ENCODE results near the gene OR1S1.
"Not testable (repeated sequence)": the region's sequence is repeated elsewhere in the genome, so short reads cannot be mapped to it uniquely, and the experiment has no call there.

Gene OR1S1

DNA sequence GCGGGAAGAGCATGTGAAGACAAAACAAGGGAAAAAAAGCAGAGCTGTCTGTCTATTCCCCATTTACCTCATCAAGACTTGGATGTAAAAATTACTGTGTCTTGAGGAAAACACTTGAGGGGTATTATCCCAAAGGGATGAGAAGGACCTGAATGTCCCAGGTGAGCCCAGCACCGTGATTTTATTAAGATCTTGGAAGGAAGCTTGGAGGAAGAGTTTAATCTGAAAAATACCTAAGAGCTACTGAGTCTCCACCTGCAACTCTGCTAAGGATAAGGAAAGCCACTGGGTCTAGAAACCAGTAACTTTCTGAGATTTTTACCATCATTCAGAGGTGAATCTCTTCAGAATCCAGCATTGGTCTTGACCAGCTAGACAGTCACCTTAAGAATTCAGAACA is at the start of gene OR1S1:
OR1S1 (plus strand) TSS at position 301 of the 400 bp plus-strand sequence.
- not testable (repeated sequence) for H3K9me3 Mint-ChIP-seq

DNA sequence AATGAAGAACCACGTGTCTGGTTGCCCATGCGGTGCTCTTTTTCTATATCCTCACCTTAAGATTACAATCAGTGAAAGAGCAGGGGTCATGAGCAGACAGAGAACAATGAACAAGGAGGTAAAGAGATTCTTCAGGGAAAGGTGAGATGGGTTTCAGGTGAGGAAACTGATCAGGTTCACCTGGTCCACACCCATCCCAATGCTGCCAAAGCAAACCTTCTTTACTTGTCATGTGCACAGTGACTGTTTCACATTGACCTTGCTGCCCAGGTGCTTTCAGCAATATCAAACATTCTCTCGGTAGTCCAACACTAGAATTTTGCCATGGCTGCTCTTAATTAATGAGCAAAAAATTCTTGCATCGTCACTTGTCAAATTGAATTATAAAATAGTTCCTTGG is 48.1 kb upstream of the OR1S1 start:
- no peaks in the 10 kb centered on the region for H3K4me1 Mint-ChIP-seq
- peaks cover 4% of the 10 kb centered on the region for H3K27me3 Mint-ChIP-seq
- H3K9me3 Mint-ChIP-seq, result peaks cover 4% of the 10 kb centered on the region
- H3K4me3 Mint-ChIP-seq, result no peak overlapping the region
- no peak for ATAC-seq
- no peaks in the 10 kb centered on the region for H3K36me3 Mint-ChIP-seq
- no peak overlapping the region for H3K27ac Mint-ChIP-seq

More for the DNA sequence above, at the start of gene OR1S1:
- not testable (repeated sequence) for H3K36me3 Mint-ChIP-seq, H3K4me3 Mint-ChIP-seq, ATAC-seq, H3K4me1 Mint-ChIP-seq, H3K27ac Mint-ChIP-seq
- H3K27me3 Mint-ChIP-seq, result peaks cover 13% of the 10 kb centered on the region

GRCh38 chr11:58164990-58165389 is 47.5 kb upstream of the OR1S1 start:
- Mint-ChIP-seq H3K4me3 (no peak overlapping the region), H3K9me3 (peaks cover 4% of the 10 kb centered on the region), H3K36me3 (no peaks in the 10 kb centered on the region), H3K27ac (no peak overlapping the region), H3K4me1 (no peaks in the 10 kb centered on the region), H3K27me3 (peaks cover 10% of the 10 kb centered on the region)
- ATAC-seq, result no peak

DNA sequence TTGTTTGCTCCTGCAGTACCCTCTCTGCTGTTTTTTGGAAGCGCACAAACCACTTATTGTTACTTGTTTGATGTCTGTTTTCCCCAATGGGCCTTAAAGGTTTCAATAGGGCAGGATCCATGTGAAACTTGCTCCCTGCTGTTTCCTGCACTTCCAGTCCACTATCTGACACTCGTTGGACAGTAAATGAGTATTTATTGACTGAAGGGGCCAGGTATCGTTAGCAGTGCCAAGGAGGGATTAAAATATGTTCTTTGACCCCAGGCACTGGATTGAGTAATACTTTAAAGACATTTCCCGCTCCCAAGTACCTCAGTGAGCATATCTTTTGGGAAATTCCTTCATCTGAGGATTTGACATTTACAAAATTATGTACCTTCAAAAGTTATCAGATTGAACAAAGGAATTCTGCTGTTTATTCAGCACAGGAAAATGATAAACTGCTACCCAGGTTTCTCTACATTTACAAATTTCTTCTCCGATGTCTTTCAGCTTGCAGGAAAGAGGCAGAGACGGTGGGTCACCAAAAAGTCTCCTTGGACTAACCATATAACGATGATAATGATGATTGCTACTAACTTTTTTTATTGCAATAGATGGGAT is 46.9 kb upstream of the OR1S1 start:
- peaks cover 4% of the 10 kb centered on the region for H3K9me3 Mint-ChIP-seq
- ATAC-seq, result no peak
- H3K4me3 Mint-ChIP-seq, result no peak overlapping the region
- H3K36me3 Mint-ChIP-seq, result no peaks in the 10 kb centered on the region
- H3K27me3 Mint-ChIP-seq, result peaks cover 16% of the 10 kb centered on the region
- no peaks in the 10 kb centered on the region for H3K4me1 Mint-ChIP-seq
- H3K27ac Mint-ChIP-seq, result no peak overlapping the region

DNA sequence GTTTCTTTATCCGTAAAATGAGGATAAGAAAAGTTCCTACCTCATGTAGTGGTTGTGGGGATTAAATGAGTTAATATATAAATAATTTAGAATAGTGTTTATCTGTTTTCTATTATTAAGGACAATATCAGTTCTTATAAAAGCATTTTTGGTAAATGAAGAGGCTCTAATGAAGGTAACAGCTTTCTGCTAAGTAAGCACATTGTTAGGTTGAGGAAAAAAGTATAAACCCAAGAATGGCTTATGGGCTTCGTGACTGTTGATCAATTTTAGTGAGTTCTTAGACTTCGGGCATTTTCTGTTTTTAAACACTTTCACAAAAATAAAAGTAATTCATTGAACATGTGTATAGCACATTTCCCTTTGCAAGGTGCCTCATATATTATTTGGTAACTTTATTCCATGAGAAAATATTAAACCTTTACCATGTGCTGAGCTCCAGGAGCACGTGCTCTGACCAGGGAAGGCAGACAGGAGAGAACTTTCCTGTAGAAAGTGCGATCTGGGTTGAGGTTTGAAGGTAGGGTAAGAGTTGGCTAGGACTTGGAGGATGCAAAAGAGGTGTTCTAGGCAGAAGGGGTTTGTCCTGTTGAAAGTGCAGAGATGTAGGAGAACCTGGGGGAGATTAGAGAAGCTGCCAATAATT is 35.0 kb upstream of the OR1S1 start:
- Mint-ChIP-seq H3K27ac (no peak overlapping the region), H3K4me1 (no peaks in the 10 kb centered on the region), H3K4me3 (no peak overlapping the region), H3K27me3 (peaks cover 26% of the 10 kb centered on the region), H3K9me3 (no peaks in the 10 kb centered on the region), H3K36me3 (no peaks in the 10 kb centered on the region)
- no peak for ATAC-seq

DNA sequence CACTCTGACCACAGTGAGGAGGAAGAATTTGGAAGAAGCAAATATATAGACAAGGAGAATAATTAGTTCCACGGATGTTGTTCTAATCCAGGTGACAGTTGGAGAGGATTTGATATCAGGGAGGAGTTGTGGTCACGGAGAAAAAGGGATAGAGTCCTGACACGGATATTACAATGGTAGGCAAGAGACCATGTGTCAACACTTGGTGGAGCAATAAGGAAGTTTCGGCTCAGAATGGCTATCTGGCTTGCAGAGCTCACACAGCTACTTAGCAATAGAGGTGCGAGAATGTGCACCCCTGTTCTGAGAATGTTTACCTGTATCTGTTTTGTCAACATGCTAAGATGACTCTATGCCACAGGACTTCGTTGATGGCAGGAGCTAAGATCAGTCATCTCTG is 34.1 kb upstream of the OR1S1 start:
- H3K27me3 Mint-ChIP-seq, result peaks cover 26% of the 10 kb centered on the region
- no peak overlapping the region for H3K27ac Mint-ChIP-seq
- H3K4me1 Mint-ChIP-seq, result no peaks in the 10 kb centered on the region
- ATAC-seq, result no peak
- no peaks in the 10 kb centered on the region for H3K36me3 Mint-ChIP-seq
- H3K4me3 Mint-ChIP-seq, result no peak overlapping the region
- H3K9me3 Mint-ChIP-seq, result no peaks in the 10 kb centered on the region

DNA sequence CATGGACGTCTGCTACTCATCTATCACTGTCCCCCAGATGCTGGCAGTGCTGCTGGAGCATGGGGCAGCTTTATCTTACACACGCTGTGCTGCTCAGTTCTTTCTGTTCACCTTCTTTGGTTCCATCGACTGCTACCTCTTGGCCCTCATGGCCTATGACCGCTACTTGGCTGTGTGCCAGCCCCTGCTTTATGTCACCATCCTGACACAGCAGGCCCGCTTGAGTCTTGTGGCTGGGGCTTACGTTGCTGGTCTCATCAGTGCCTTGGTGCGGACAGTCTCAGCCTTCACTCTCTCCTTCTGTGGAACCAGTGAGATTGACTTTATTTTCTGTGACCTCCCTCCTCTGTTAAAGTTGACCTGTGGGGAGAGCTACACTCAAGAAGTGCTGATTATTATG is 32.9 kb upstream of the OR1S1 start:
- Mint-ChIP-seq H3K27me3 (peaks cover 26% of the 10 kb centered on the region), H3K27ac (no peak overlapping the region), H3K36me3 (no peaks in the 10 kb centered on the region), H3K4me1 (no peaks in the 10 kb centered on the region), H3K4me3 (no peak overlapping the region), H3K9me3 (no peaks in the 10 kb centered on the region)
- ATAC-seq, result no peak

DNA sequence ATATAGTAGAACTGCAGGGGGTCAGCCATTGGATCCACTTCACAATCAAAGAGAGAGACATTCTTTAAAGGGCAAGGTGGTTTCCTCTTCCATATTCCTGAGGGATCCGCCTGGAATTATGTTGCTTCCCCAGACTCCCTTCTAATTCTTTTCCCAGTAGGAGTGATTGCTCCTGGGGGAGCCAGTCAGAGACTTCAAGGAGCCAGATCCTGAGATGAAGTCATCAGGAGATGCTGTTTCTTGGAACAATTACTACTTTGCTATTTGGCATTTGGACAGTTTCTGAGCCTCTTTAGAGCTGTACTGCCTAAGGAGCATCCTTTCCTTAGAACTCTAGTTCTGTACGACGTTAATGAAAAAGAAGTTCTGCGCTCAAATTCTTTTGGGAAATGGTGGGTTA is 25.6 kb upstream of the OR1S1 start:
- no peak overlapping the region for H3K27ac Mint-ChIP-seq
- H3K9me3 Mint-ChIP-seq, result no peaks in the 10 kb centered on the region
- H3K27me3 Mint-ChIP-seq, result peaks cover 12% of the 10 kb centered on the region
- no peak overlapping the region for H3K4me3 Mint-ChIP-seq
- no peaks in the 10 kb centered on the region for H3K36me3 Mint-ChIP-seq
- no peaks in the 10 kb centered on the region for H3K4me1 Mint-ChIP-seq
- ATAC-seq, result no peak

DNA sequence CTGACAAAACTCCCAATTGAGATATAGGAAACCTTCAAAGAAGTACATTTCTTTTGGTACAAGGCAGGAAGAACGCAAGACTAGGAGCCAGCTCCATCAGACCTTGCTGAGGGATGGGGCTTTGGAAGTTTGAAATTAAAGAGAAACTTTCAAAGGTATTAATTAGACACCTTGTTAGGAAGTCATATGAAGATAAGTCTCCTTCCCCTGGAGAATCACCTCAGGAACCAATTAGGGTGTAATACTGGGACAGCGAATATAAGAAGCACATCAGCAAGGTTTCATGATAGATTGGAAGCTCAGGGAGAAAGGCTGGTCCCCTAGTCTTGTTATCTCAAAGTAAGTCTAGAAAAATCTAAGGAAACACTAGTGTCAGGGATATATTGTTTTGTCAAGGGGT is 23.8 kb upstream of the OR1S1 start, which contains the start of gene OR9Q2:
OR9Q2 (plus strand) TSS at position 301 of the 400 bp plus-strand sequence. CDS start 1,421 bp downstream, outside the sequence.
- ATAC-seq, result no peak
- Mint-ChIP-seq H3K4me1 (no peaks in the 10 kb centered on the region), H3K9me3 (no peaks in the 10 kb centered on the region), H3K27me3 (peaks cover 12% of the 10 kb centered on the region), H3K4me3 (no peak within 1 kb of the TSS), H3K27ac (no peak within 1 kb of the TSS), H3K36me3 (no peaks in the 10 kb centered on the region)

DNA sequence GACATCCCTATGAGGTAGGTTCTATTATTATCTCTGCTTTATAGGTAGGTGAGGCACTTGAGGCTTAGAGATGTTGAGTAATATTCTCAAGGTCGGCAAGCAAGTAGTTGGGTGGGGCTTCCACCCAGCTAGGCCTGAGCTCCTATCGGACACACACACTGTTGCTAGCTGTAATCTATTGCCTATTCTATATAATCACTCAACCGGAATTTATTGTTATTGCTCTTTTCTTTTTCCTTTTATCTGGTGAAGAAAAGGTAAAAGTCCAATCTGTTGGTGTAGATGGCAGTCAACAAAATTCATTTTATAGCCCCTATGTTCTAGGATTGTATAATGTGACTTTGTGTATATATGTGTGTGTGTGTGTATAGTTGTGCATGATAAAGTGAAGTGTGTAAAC is 20.3 kb upstream of the OR1S1 start:
- Mint-ChIP-seq H3K27me3 (peaks cover 12% of the 10 kb centered on the region), H3K27ac (no peak overlapping the region), H3K36me3 (no peaks in the 10 kb centered on the region), H3K4me3 (no peak overlapping the region), H3K4me1 (no peaks in the 10 kb centered on the region), H3K9me3 (peaks cover 3% of the 10 kb centered on the region)
- ATAC-seq, result no peak

GRCh38 chr11:58193391-58193790 is 19.1 kb upstream of the OR1S1 start:
- no peak for ATAC-seq
- no peaks in the 10 kb centered on the region for H3K4me1 Mint-ChIP-seq
- H3K27ac Mint-ChIP-seq, result no peak overlapping the region
- peaks cover 12% of the 10 kb centered on the region for H3K27me3 Mint-ChIP-seq
- peaks cover 9% of the 10 kb centered on the region for H3K9me3 Mint-ChIP-seq
- H3K4me3 Mint-ChIP-seq, result no peak overlapping the region
- no peaks in the 10 kb centered on the region for H3K36me3 Mint-ChIP-seq

DNA sequence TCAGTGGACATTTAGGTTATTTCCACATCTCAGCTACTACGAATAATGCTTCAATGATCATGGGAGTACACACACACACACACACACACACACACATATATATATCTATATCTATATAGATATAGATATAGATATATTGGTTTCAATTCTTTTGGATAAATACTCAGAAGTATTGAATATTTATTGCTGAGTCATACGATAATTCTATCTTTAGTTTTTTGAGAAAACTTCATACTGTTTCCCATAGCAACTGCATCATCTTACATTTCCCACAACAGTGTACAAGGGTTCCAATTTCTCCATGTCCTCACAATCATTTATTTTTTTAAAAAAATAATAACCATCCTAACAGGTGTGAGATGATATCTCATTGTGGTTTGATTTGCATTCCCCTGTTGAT is 16.6 kb upstream of the OR1S1 start:
- no peak for ATAC-seq
- Mint-ChIP-seq H3K36me3 (no peaks in the 10 kb centered on the region), H3K27me3 (peaks cover 8% of the 10 kb centered on the region), H3K27ac (no peak overlapping the region), H3K4me3 (no peak overlapping the region), H3K9me3 (peaks cover 13% of the 10 kb centered on the region), H3K4me1 (no peaks in the 10 kb centered on the region)

DNA sequence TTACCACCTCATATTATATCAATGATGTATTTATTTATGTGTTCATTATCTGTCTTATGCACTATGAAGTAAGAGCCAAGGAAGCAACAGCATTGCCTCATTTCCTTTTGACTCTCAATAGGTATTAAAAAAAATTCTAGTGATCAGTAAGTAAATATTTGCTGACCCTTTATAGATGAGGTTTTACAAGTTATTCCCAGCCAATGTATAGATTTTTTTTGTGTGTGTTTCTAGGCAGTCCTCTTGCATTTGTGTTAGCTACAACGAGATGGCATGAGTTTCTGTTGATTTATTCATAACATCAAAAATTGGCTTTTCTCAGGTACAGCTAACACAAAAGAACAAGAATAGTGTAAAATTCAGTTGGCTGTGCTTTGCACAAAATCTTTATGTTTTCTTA is 13.2 kb upstream of the OR1S1 start:
- Mint-ChIP-seq H3K27me3 (peaks cover 24% of the 10 kb centered on the region), H3K4me1 (no peaks in the 10 kb centered on the region), H3K9me3 (peaks cover 16% of the 10 kb centered on the region), H3K4me3 (no peak overlapping the region), H3K36me3 (no peaks in the 10 kb centered on the region), H3K27ac (no peak overlapping the region)
- no peak for ATAC-seq

GRCh38 chr11:58204042-58204441 is 8.5 kb upstream of the OR1S1 start, which contains the start of gene OR1S2:
Gene OR1S2 (minus strand): TSS chr11:58204142. CDS start chr11:58204142, 0 bp downstream.
- peaks cover 30% of the 10 kb centered on the region for H3K27me3 Mint-ChIP-seq
- ATAC-seq, result no peak
- no peaks in the 10 kb centered on the region for H3K4me1 Mint-ChIP-seq
- H3K27ac Mint-ChIP-seq, result no peak within 1 kb of the TSS
- H3K36me3 Mint-ChIP-seq, result no peaks in the 10 kb centered on the region
- no peak within 1 kb of the TSS for H3K4me3 Mint-ChIP-seq
- H3K9me3 Mint-ChIP-seq, result peaks cover 5% of the 10 kb centered on the region

GRCh38 chr11:58216476-58216875 is 4.0 kb downstream of the OR1S1 start:
- no peaks in the 10 kb centered on the region for H3K36me3 Mint-ChIP-seq
- ATAC-seq, result no peak
- H3K27me3 Mint-ChIP-seq, result peaks cover 13% of the 10 kb centered on the region
- H3K27ac Mint-ChIP-seq, result no peak overlapping the region
- no peaks in the 10 kb centered on the region for H3K4me1 Mint-ChIP-seq
- H3K4me3 Mint-ChIP-seq, result no peak overlapping the region
- H3K9me3 Mint-ChIP-seq, result peaks cover 2% of the 10 kb centered on the region

DNA sequence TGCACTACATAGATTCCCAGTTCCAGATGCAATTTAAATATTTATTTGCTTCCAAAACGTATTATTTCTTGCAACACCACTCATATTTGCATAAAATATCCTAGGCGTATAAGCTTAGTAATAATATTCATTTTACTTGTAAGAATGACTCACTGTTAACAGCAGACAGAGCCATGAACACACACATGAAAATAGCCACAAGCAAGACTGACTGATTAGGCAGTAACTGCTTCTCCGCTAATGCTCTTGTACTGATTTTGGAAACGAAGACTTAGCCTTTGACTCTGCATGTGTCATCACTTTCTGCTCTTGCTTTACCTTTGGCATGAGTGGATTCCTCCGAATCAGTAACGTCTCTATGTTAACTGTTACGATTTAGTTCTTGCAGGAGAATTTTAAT is 10.2 kb downstream of the OR1S1 start:
- no peak overlapping the region for H3K27ac Mint-ChIP-seq
- no peak for ATAC-seq
- H3K4me1 Mint-ChIP-seq, result no peaks in the 10 kb centered on the region
- peaks cover 2% of the 10 kb centered on the region for H3K27me3 Mint-ChIP-seq
- no peaks in the 10 kb centered on the region for H3K9me3 Mint-ChIP-seq
- H3K4me3 Mint-ChIP-seq, result no peak overlapping the region
- H3K36me3 Mint-ChIP-seq, result no peaks in the 10 kb centered on the region

Measured in stimulated activated memory B cell treated with anti-CD40 and anti-IgM and Interleukin-4, amounts not matched to agents 10 μg/mL and 1 μg/mL and 100 μg/mL, for 72 hours (primary cell).